ENCODE results near the gene BICRAL. TPM values are rescaled to one million over a fixed set of nuclear protein-coding genes. Genes with fewer than 3 reads are reported as not detected.

BICRAL gene
- total RNA-seq, 1 donor from 2014 or later, result 6.2 TPM

DNA sequence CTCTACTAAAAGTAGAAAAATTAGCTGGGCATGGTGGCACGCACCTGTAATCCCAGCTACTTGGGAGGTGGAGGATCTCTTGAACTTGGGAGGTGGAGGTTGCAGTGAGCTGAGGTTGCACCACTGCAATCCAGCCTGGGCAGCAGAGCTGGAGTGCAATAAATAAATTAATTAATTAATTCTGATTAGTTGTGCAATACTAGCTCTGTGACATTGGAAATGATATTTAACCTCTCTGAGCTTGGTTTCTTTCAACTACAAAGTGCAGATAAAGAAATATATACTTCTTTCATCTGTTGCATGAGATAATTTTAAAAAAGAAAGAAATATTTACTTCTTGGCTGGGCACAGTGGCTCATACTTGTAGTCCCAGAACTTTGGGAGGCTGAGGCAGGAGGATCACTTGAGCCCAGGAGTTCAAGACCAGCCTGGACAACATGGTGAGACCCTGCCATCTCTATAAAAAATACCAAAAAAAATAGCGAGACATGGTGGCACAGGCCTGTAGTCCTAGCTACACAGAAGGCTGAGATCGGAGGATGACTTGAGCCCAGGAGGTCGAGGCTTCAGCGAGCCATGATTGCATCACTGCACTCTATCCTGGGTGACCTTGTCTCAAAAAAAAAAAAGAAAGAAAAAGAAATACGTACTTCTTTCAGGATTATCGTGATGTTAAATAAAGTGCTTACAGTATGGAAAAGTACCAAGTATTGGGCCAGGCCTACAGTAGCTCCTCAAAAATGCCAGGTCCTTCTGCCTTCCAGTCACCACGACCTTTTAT, 20.4 kb upstream of the BICRAL start:
- DNase-seq (ENCODE audit: low read depth, low spot score), result no peak
- H3K4me3 Mint-ChIP-seq, result no peak overlapping the region
- TF ChIP-seq, protein P1, sequence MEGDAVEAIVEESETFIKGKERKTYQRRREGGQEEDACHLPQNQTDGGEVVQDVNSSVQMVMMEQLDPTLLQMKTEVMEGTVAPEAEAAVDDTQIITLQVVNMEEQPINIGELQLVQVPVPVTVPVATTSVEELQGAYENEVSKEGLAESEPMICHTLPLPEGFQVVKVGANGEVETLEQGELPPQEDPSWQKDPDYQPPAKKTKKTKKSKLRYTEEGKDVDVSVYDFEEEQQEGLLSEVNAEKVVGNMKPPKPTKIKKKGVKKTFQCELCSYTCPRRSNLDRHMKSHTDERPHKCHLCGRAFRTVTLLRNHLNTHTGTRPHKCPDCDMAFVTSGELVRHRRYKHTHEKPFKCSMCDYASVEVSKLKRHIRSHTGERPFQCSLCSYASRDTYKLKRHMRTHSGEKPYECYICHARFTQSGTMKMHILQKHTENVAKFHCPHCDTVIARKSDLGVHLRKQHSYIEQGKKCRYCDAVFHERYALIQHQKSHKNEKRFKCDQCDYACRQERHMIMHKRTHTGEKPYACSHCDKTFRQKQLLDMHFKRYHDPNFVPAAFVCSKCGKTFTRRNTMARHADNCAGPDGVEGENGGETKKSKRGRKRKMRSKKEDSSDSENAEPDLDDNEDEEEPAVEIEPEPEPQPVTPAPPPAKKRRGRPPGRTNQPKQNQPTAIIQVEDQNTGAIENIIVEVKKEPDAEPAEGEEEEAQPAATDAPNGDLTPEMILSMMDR (conservative IDR thresholded peaks at IDR 0.05), result no peak
- no peak overlapping the region for H3K27ac Mint-ChIP-seq (ENCODE audit: unreplicated experiment)
- no peaks in the 10 kb centered on the region for H3K27me3 Mint-ChIP-seq (ENCODE audit: low read depth)
- H3K4me1 Mint-ChIP-seq, result peaks cover 16% of the 10 kb centered on the region
- no peaks in the 10 kb centered on the region for H3K36me3 Mint-ChIP-seq (ENCODE audit: low read depth)
- H3K9me3 Mint-ChIP-seq, result no peaks in the 10 kb centered on the region

DNA sequence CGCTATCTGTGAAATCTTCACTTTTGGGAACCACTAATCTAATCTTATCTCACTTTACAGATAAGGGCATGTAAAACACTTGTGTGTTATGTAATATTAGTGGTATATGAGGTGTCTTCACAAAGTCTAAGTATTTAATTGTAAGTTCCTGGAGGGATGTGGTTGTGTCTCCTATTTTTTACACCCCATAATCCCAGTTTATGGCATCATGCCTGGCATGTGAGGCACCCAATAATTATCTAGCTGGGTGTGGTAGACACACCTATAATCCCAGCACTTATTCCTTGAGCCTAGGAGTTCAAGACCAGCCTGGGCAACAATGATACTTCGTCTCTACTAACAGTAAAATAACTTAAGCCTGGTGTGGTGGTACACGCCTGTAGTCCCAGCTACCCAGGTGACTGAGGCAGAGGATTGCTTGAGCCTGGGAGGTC, 19.4 kb upstream of the BICRAL start:
- Mint-ChIP-seq H3K4me1 (peaks cover 15% of the 10 kb centered on the region), H3K36me3 (ENCODE audit: low read depth) (no peaks in the 10 kb centered on the region), H3K9me3 (no peaks in the 10 kb centered on the region), H3K27ac (ENCODE audit: unreplicated experiment) (no peak overlapping the region), H3K27me3 (ENCODE audit: low read depth) (no peaks in the 10 kb centered on the region), H3K4me3 (no peak overlapping the region)
- DNase-seq (ENCODE audit: low read depth, low spot score), result no peak
- TF ChIP-seq, protein P1 (conservative IDR thresholded peaks at IDR 0.05), result no peak

DNA sequence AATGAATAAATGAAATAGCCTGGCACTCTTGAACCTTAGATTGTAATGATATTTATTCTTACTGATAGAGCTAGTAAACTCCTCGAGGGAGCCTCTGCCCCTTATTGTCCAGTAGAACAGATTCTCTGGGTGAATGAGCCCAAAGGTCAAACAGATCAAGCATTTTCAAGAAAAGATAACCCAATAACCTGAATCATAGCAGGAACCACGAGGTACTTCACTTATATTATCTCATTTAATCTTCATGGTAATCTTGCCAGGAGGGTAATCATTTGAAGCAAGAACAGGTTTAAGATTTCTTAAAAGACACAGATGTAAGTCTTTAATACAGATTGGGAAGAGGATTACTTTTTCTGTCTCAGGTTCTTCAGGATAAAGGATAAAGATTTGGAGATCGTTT, 18.9 kb upstream of the BICRAL start:
- H3K27ac Mint-ChIP-seq (ENCODE audit: unreplicated experiment), result no peak overlapping the region
- H3K4me3 Mint-ChIP-seq, result no peak overlapping the region
- no peaks in the 10 kb centered on the region for H3K9me3 Mint-ChIP-seq
- H3K36me3 Mint-ChIP-seq (ENCODE audit: low read depth), result no peaks in the 10 kb centered on the region
- H3K27me3 Mint-ChIP-seq (ENCODE audit: low read depth), result no peaks in the 10 kb centered on the region
- TF ChIP-seq, protein P1 (conservative IDR thresholded peaks at IDR 0.05), result no peak
- peaks cover 10% of the 10 kb centered on the region for H3K4me1 Mint-ChIP-seq
- no peak for DNase-seq (ENCODE audit: low read depth, low spot score)

DNA sequence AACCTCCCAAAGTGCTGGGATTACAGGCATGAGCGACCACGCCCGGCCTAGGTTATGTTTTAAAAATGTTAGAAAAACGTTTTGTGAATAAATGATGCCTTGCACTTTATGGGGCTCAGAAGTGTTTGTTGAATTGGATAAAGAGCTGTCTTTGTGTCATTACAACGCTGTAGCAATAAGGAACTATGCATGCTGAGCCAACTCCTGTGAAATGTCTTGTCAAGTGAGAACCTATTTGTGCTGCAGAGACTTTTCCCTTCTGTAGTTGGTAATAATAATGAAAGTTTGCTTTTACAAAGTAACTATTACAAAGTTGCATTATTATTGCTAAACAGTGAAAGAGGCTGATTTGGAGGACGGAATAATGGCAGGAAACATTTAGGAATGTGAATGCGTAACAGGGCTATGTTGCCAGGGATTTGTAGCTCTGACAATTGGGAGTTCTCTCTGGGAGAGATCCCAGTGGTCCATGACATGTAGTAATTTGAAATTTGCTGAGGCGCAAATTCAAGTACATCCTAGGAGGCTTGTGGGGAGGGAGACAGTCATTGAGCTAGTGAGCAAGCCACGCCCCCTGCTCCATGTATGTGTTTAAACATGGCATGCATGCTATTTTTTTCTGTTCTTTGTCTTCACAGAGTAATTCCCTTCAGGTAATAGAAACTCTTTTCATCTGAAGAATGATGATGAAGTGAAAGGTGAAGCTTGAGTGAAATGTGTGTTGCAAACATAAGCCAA, 16.8 kb upstream of the BICRAL start:
- TF ChIP-seq, protein P1 (conservative IDR thresholded peaks at IDR 0.05), result no peak
- Mint-ChIP-seq H3K36me3 (ENCODE audit: low read depth) (no peaks in the 10 kb centered on the region), H3K4me3 (no peak overlapping the region), H3K27ac (ENCODE audit: unreplicated experiment) (no peak overlapping the region), H3K9me3 (no peaks in the 10 kb centered on the region), H3K4me1 (peaks cover 8% of the 10 kb centered on the region), H3K27me3 (ENCODE audit: low read depth) (no peaks in the 10 kb centered on the region)
- DNase-seq (ENCODE audit: low read depth, low spot score), result no peak

DNA sequence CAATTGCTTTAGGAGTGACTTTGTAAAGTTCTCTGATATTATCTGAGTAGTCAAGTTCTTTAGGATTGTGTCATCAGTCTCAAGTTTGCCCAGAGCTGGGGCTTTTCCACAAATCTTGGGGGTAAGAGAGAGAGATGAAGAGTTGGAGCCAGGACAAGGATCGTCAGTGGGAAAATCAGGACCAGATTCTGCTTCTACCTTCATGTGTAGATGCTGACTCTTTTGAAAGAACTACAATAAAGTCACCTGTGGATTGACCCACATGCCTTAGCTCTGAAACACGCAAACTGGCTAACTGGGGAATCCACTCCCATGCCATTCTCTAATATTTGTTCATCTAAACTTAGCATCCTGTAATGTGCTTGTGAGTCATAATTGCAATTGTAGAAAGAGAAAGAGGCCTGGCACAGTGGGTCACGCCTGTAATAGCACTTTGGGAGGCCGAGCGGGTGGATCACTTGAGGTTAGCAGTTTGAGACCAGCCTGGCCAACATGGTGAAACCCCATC, 15.6 kb upstream of the BICRAL start:
- no peak for DNase-seq (ENCODE audit: low read depth, low spot score)
- Mint-ChIP-seq H3K36me3 (ENCODE audit: low read depth) (no peaks in the 10 kb centered on the region), H3K4me3 (no peak overlapping the region), H3K27ac (ENCODE audit: unreplicated experiment) (no peak overlapping the region), H3K9me3 (no peaks in the 10 kb centered on the region), H3K27me3 (ENCODE audit: low read depth) (peaks cover 6% of the 10 kb centered on the region), H3K4me1 (peaks cover 13% of the 10 kb centered on the region)
- TF ChIP-seq, protein P1 (conservative IDR thresholded peaks at IDR 0.05), result no peak
